HepG2 (cell line): ENCODE results near the gene RGS19. TPM values are rescaled to one million over a fixed set of nuclear protein-coding genes. Genes with fewer than 3 reads are reported as not detected.
A peak's percentile ranks its signal among the peaks of the same experiment; 100 is the strongest.

ENCODE experiments used
- ATAC-seq: fragments of 200-7000 bp; cut with Tn5 transposase; 3 replicates; pipeline ENCODE4 v1.9.1; 2020; ENCODE audit warnings: mild to moderate bottlenecking, moderate library complexity
- BruUV-seq: library from RNA; stranded (reverse); fragments of 400-500 nt; replicated peaks from 2 replicates; lab custom pipeline; 2021; lab: Mats Ljungman, UMichigan
- CTCF ChIA-PET: fragments of 300-600 bp; formaldehyde crosslinking; extraction: SDS; loops from one replicate; lab custom pipeline; 2021; ENCODE audit warnings: low total read pairs, inconsistent platforms, low intra/inter-chr PET ratio; lab: Yijun Ruan, JAX
- POLR2A ChIA-PET: fragments of 350-600 bp; sonication (Branson Sonifier 250); formaldehyde crosslinking; loops from one replicate; lab custom pipeline; 2020; ENCODE audit warnings: antibody characterized with exemption, inconsistent platforms; lab: Yijun Ruan, JAX
- DNase-seq: peaks from one replicate; pipeline ENCODE4 v3.0.0-alpha.2; 2015; ENCODE audit warnings: low spot score
- FAIRE-seq: peaks from 3 replicates; lab custom pipeline; 2011; peaks lifted over from hg19 to GRCh38; lab: Jason Lieb, UNC
- H2AFZ ChIP-seq: one replicate; pipeline ENCODE4 v1.6.1; 2011; ENCODE audit warnings: low read length, inconsistent platforms
- H3K27ac ChIP-seq: fragments of 300-600 bp; 3 replicates; pipeline ENCODE4 v1.8.0; 2011; ENCODE audit warnings: mixed run types, mild to moderate bottlenecking, mixed read lengths, low read length, inconsistent platforms; ENCODE audit not compliant: insufficient read depth; ENCODE audit errors: extremely low read length
- H3K27me3 ChIP-seq, 2 experiments: fragments of 200-600 bp in 1 of 2; 2 replicates in 1 of 2; 3 replicates in 1 of 2; pipeline versions ENCODE4 v1.6.0 to v1.8.0; 2011; ENCODE audit warnings: low read length in 2 of 2, mild to moderate bottlenecking in 2 of 2, moderate library complexity in 2 of 2, inconsistent platforms in 1 of 2; ENCODE audit not compliant: insufficient read depth in 2 of 2, control insufficient read depth in 1 of 2
- H3K36me3 ChIP-seq, 2 experiments: fragments of 200-600 bp in 1 of 2; replicated peaks in 1 of 2; 2 replicates in 1 of 2; 3 replicates in 1 of 2; pipeline versions ENCODE4 v1.5.1 to v1.8.0; 2011; ENCODE audit warnings: low read length in 2 of 2, inconsistent platforms in 1 of 2; ENCODE audit not compliant: insufficient read depth in 2 of 2, control insufficient read depth in 1 of 2
- H3K4me1 ChIP-seq: 2 replicates; pipeline ENCODE4 v1.5.1; 2012; ENCODE audit warnings: low read length, inconsistent platforms; ENCODE audit not compliant: insufficient read depth
- H3K4me2 ChIP-seq: 2 replicates; pipeline ENCODE4 v1.6.0; 2011; ENCODE audit warnings: low read depth, low read length, inconsistent platforms
- H3K4me3 ChIP-seq, 3 experiments: fragments of 200-600 bp in 1 of 3; sonication (generic), shearing (Covaris generic) in 1 of 3; replicated peaks in 1 of 3; 2 replicates each; pipeline ENCODE4 v1.5.1; 2011 to 2016; ENCODE audit warnings: low read length in 3 of 3, inconsistent platforms in 2 of 3, low read depth in 2 of 3, mild to moderate bottlenecking in 2 of 3, control low read depth in 1 of 3, mixed read lengths in 1 of 3; ENCODE audit not compliant: insufficient read depth in 1 of 3
- H3K79me2 ChIP-seq: one replicate; pipeline ENCODE4 v1.6.1; 2011; ENCODE audit warnings: low read length, inconsistent platforms; ENCODE audit not compliant: insufficient read depth
- H3K9ac ChIP-seq: 2 replicates; pipeline ENCODE4 v1.6.0; 2011; ENCODE audit warnings: mild to moderate bottlenecking, low read depth, low read length, inconsistent platforms; ENCODE audit not compliant: insufficient read depth
- H3K9me3 ChIP-seq: 2 replicates; pipeline ENCODE4 v1.5.1; 2012; ENCODE audit warnings: mild to moderate bottlenecking, low read length
- H4K20me1 ChIP-seq: 2 replicates; pipeline ENCODE4 v1.6.0; 2011; ENCODE audit warnings: inconsistent platforms, mild to moderate bottlenecking, low read length, moderate library complexity; ENCODE audit not compliant: insufficient read depth
- AKAP8 ChIP-seq: sonication (generic); formaldehyde crosslinking; IDR thresholded peaks from 2 replicates; pipeline ENCODE4 v1.5.1; 2020; ENCODE audit warnings: mild to moderate bottlenecking, missing genetic modification reagents
- CBX5 ChIP-seq: sonication (generic); formaldehyde crosslinking; IDR thresholded peaks from 2 replicates; pipeline ENCODE4 v1.4.0; 2020; ENCODE audit warnings: missing genetic modification reagents, borderline replicate concordance
- CREB1 ChIP-seq, 2 experiments: fragments of 450-650 bp in 1 of 2; IDR thresholded peaks; 2 replicates each; pipeline ENCODE4 v1.6.1; 2016 to 2017; ENCODE audit warnings: control low read depth in 1 of 2, mild to moderate bottlenecking in 1 of 2, missing compliant biosample characterization in 1 of 2, missing genetic modification characterization in 1 of 2
- CSRNP1 ChIP-seq: sonication (generic); formaldehyde crosslinking; IDR thresholded peaks from 2 replicates; pipeline ENCODE4 v1.8.1; 2023; ENCODE audit warnings: mild to moderate bottlenecking, missing genetic modification reagents
- E2F2 ChIP-seq: sonication (generic); formaldehyde crosslinking; IDR thresholded peaks from 2 replicates; pipeline ENCODE4 v1.4.0; 2020; ENCODE audit warnings: missing genetic modification reagents, borderline replicate concordance
- ELK4 ChIP-seq: sonication (generic); formaldehyde crosslinking; IDR thresholded peaks from 2 replicates; pipeline ENCODE4 v1.9.0; 2021; ENCODE audit warnings: missing genetic modification reagents, borderline replicate concordance
- ZNF34 ChIP-seq: sonication (generic); formaldehyde crosslinking; IDR thresholded peaks from 2 replicates; pipeline ENCODE4 v1.4.0; 2020; ENCODE audit warnings: mild to moderate bottlenecking, missing genetic modification reagents, borderline replicate concordance
- WGBS: methylation state at CpG from one replicate; pipeline ENCODE4 v1.1.6; 2017; ENCODE audit warnings: low lambda C conversion rate; 5-methylcytosine and 5-hydroxymethylcytosine counted together
- in situ Hi-C: cut with HindIII; loops from 2 replicates; pipeline ENCODE4 v1.10.0; 2017; ENCODE audit warnings: low pct_unique_long_range_greater_than_20kb; ENCODE audit not compliant: extremely low pct_ligation_motif_present
- intact Hi-C: fragments of 100-400 bp; cut with micrococcal nuclease; formaldehyde crosslinking; loops from one replicate; pipeline ENCODE4 v1.10.0; 2022; ENCODE audit not compliant: unreplicated experiment
- polyA plus RNA-seq, 8 experiments: library from polyadenylated mRNA; depleted of rRNA in 3 of 8; stranded (reverse) in 7 of 8; unstranded in 1 of 8; fragments of >200 nt; fragmentation: Illumina TruSeq in 4 of 8; extraction: Trizol in 4 of 8; gene quantifications; 2 replicates each; pipeline versions ENCODE4 v1.2.1 to v1.2.3, GENCODE V29; 2011 to 2016; ENCODE audit warnings: low read depth in 4 of 8, missing spikeins in 1 of 8, mixed read lengths in 1 of 8; ENCODE audit not compliant: insufficient read depth in 1 of 8
- total RNA-seq, 5 experiments: library from RNA; depleted of rRNA; stranded (reverse); fragments of >200 nt; fragmentation: Illumina TruSeq; extraction: Trizol; gene quantifications; 2 replicates each; pipeline ENCODE4 v1.2.3, GENCODE V29; 2016; ENCODE audit warnings: low read depth in 1 of 5

RGS19 gene
- total and polyA plus RNA-seq, 2 of the 13 experiments (the other 11 are each of a cell fraction or from before 2014, with no cell fraction given) = 10.7 to 11.9 TPM

GRCh38 chr20:64098471-64099013 is 19.2 kb upstream of the RGS19 start (continued):
- TF ChIP-seq CSRNP1 = no peak
- TF ChIP-seq CBX5 (CRISPR knock-in tag) = no peak
- TF ChIP-seq AKAP8 (CRISPR knock-in tag) = no peak
- no peak for TF ChIP-seq ELK4 (CRISPR knock-in tag)
- TF ChIP-seq ZNF34 (CRISPR knock-in tag) = no peak
- TF ChIP-seq, all 625 proteins: peak for 0

- POLR2A ChIA-PET = no interaction called here
- intact Hi-C loops = no loop called here
- H3K9ac ChIP-seq = no peak overlapping the region
Measured at GRCh38 chr20:64096535-64096934, 17.2 kb upstream of the RGS19 start.

More at GRCh38 chr20:64096535-64096934, 17.2 kb upstream of the RGS19 start:
- no peak for TF ChIP-seq E2F2 (CRISPR knock-in tag)
- TF ChIP-seq CREB1 (IDR thresholded peaks at IDR 0.05) = peak; percentile 62
- no peak for TF ChIP-seq CREB1 (CRISPR knock-in tag; IDR thresholded peaks at IDR 0.05)
- BruUV-seq = no TSS peak
- FAIRE-seq = no peak
- in situ Hi-C loops = no loop called here
- peaks cover 11% of the 10 kb centered on the region for H3K4me1 ChIP-seq
- peaks cover 31 to 54% of the 10 kb centered on the region in 2 experiments for H3K27me3 ChIP-seq
- H4K20me1 ChIP-seq = no peaks in the 10 kb centered on the region; the same call in 1 of the 2 replicates
- no peaks in the 10 kb centered on the region for H3K9me3 ChIP-seq
- no peak for ATAC-seq
- H2AFZ ChIP-seq = no peak overlapping the region
- DNase-seq = no peak
- no peak overlapping the region for H3K4me3 ChIP-seq
- H3K79me2 ChIP-seq = no peaks in the 10 kb centered on the region
- WGBS = 51% methylated on average over 6 of the region's 6 CpGs
- H3K27ac ChIP-seq = no peak overlapping the region
- H3K4me2 ChIP-seq = no peak overlapping the region
- no peaks in the 10 kb centered on the region for H3K36me3 ChIP-seq
- CTCF ChIA-PET = no interaction called here
